Loucy (cell line): ENCODE results near the gene RPN1.

Experiments
- H2AFZ ChIP-seq: fragments of 200-600 bp; sonication (generic); 2 replicates; pipeline ENCODE4 v1.6.0; 2016; ENCODE audit warnings: antibody characterized with exemption, mild to moderate bottlenecking, low read length, moderate library complexity
- H3F3A ChIP-seq: fragments of 200-600 bp; 2 replicates; pipeline ENCODE4 v1.6.0; 2016; ENCODE audit warnings: antibody characterized with exemption, low read depth, mild to moderate bottlenecking
- H3K27me3 ChIP-seq: fragments of 200-600 bp; sonication (generic); 2 replicates; pipeline ENCODE4 v1.6.1; 2014; ENCODE audit warnings: low read length, mild to moderate bottlenecking; ENCODE audit not compliant: insufficient read depth, poor library complexity, severe bottlenecking
- H3K36me3 ChIP-seq: fragments of 200-600 bp; sonication (generic); 2 replicates; pipeline ENCODE4 v1.6.1; 2016; ENCODE audit warnings: low read length; ENCODE audit not compliant: insufficient read depth
- H3K4me1 ChIP-seq: fragments of 200-600 bp; sonication (generic); 2 replicates; pipeline ENCODE4 v1.5.1; 2014; ENCODE audit warnings: low read length, mild to moderate bottlenecking; ENCODE audit not compliant: insufficient read depth, poor library complexity, severe bottlenecking
- H3K4me2 ChIP-seq: fragments of 200-600 bp; sonication (generic); 2 replicates; pipeline ENCODE4 v1.6.0; 2014; ENCODE audit warnings: antibody characterized with exemption, low read length, low read depth, mild to moderate bottlenecking; ENCODE audit not compliant: poor library complexity, severe bottlenecking
- H3K4me3 ChIP-seq: fragments of 200-600 bp; sonication (generic); 2 replicates; pipeline ENCODE4 v1.5.1; 2014; ENCODE audit warnings: low read length, mild to moderate bottlenecking, mixed read lengths; ENCODE audit not compliant: poor library complexity, severe bottlenecking
- H3K79me2 ChIP-seq: fragments of 200-600 bp; sonication (generic); 2 replicates; pipeline ENCODE4 v1.6.1; 2014; ENCODE audit warnings: low read length; ENCODE audit not compliant: insufficient read depth
- H3K9ac ChIP-seq: fragments of 200-600 bp; sonication (generic); 2 replicates; pipeline ENCODE4 v1.6.0; 2014; ENCODE audit warnings: mild to moderate bottlenecking, low read depth, low read length, moderate library complexity; ENCODE audit not compliant: poor library complexity, severe bottlenecking
- H3K9me2 ChIP-seq: fragments of 200-600 bp; sonication (generic); replicated peaks from 2 replicates; pipeline ENCODE4 v1.6.1; 2016; ENCODE audit warnings: low read depth, low read length, mixed read lengths
- H3K9me3 ChIP-seq: fragments of 200-600 bp; sonication (generic); 2 replicates; pipeline ENCODE4 v1.6.1; 2014; ENCODE audit warnings: mild to moderate bottlenecking, antibody characterized with exemption, low read length, low read depth; ENCODE audit not compliant: insufficient read depth
- H4K20me1 ChIP-seq: fragments of 200-600 bp; sonication (generic); 2 replicates; pipeline ENCODE4 v1.6.0; 2014; ENCODE audit warnings: antibody characterized with exemption, low read length, mild to moderate bottlenecking; ENCODE audit not compliant: insufficient read depth, poor library complexity, severe bottlenecking
- CTCF ChIP-seq: fragments of 200-600 bp; sonication (generic); conservative IDR thresholded peaks from 2 replicates; pipeline ENCODE4 v1.5.1; 2014; ENCODE audit warnings: mild to moderate bottlenecking, antibody characterized with exemption, low read length
- EZH2phosphoT487 ChIP-seq: fragments of 200-600 bp; IDR thresholded peaks from 2 replicates; pipeline ENCODE4 v1.6.1; 2018; ENCODE audit warnings: antibody characterized with exemption, mild to moderate bottlenecking, moderate library complexity, borderline replicate concordance

Gene RPN1

GRCh38 chr3:128650096-128651050, at the start of gene RPN1:
Gene RPN1 (minus strand): TSS chr3:128650818. CDS start chr3:128650800, 18 bp downstream.
- Histone ChIP-seq H3K79me2 (peaks cover 52% of the 10 kb centered on the region), H3K4me2 (peak within 1 kb of the TSS; percentile 86), H3K9me3 (no peaks in the 10 kb centered on the region), H3K9ac (peak within 1 kb of the TSS; percentile 93), H2AFZ (peak within 1 kb of the TSS; percentile 58), H3K4me1 (peaks cover 27% of the 10 kb centered on the region), H4K20me1 (peaks cover 47% of the 10 kb centered on the region), H3K4me3 (peak within 1 kb of the TSS; percentile 89), H3K9me2 (no peaks in the 10 kb centered on the region), H3K27me3 (peaks cover 4% of the 10 kb centered on the region), H3K36me3 (no peaks in the 10 kb centered on the region), H3F3A (no peaks in the 10 kb centered on the region)
- TF ChIP-seq CTCF (no peak), EZH2phosphoT487 (no peak)

- Histone ChIP-seq H3K36me3 (no peaks in the 10 kb centered on the region), H3K9ac (no peak overlapping the region), H3K9me3 (no peaks in the 10 kb centered on the region), H3K27me3 (no peaks in the 10 kb centered on the region), H3K4me2 (no peak overlapping the region), H3K4me1 (no peaks in the 10 kb centered on the region), H2AFZ (no peak overlapping the region), H3K79me2 (no peaks in the 10 kb centered on the region), H3K9me2 (no peaks in the 10 kb centered on the region), H4K20me1 (no peaks in the 10 kb centered on the region), H3K4me3 (no peak overlapping the region), H3F3A (no peaks in the 10 kb centered on the region)
- TF ChIP-seq EZH2phosphoT487 (no peak), CTCF (no peak)
Measured at GRCh38 chr3:128698211-128699047, 47.8 kb upstream of the RPN1 start.

GRCh38 chr3:128697341-128697740, 46.7 kb upstream of the RPN1 start:
- H3K4me1 ChIP-seq, result peaks cover 10% of the 10 kb centered on the region
- no peaks in the 10 kb centered on the region for H3K9me2 ChIP-seq
- H2AFZ ChIP-seq, result no peak overlapping the region
- no peak overlapping the region for H3K4me3 ChIP-seq
- TF ChIP-seq EZH2phosphoT487 (no peak), CTCF (no peak)
- no peaks in the 10 kb centered on the region for H4K20me1 ChIP-seq
- H3K36me3 ChIP-seq, result no peaks in the 10 kb centered on the region
- no peaks in the 10 kb centered on the region for H3K27me3 ChIP-seq
- no peak overlapping the region for H3K9ac ChIP-seq
- no peaks in the 10 kb centered on the region for H3K9me3 ChIP-seq
- H3F3A ChIP-seq, result no peaks in the 10 kb centered on the region
- no peaks in the 10 kb centered on the region for H3K79me2 ChIP-seq
- no peak overlapping the region for H3K4me2 ChIP-seq
